H9 (cell line): ENCODE measurements around the gene PLXNA2. TPM values are rescaled to one million over a fixed set of nuclear protein-coding genes. Genes with fewer than 3 reads are reported as not detected.

Experiments
- DNase-seq: peaks from one replicate; pipeline ENCODE4 v3.0.0-alpha.2; 2017
- H2AFZ ChIP-seq: one replicate; pipeline ENCODE4 v1.6.1; 2013; ENCODE audit warnings: mild to moderate bottlenecking, low read length, control low read depth, moderate library complexity
- H2AK5ac ChIP-seq: 2 replicates; pipeline ENCODE4 v1.6.1; 2013; ENCODE audit warnings: low read length, control low read depth, mixed read lengths; ENCODE audit not compliant: insufficient read length
- H2BK120ac ChIP-seq: one replicate; pipeline ENCODE4 v1.6.1; 2013; ENCODE audit warnings: low read depth, mild to moderate bottlenecking, low read length, control low read depth, inconsistent platforms; ENCODE audit not compliant: poor library complexity, severe bottlenecking
- H2BK12ac ChIP-seq: 2 replicates; pipeline ENCODE4 v1.6.1; 2013; ENCODE audit warnings: low read length, control low read depth, mixed read lengths, low read depth; ENCODE audit not compliant: insufficient read length
- H2BK15ac ChIP-seq: 2 replicates; pipeline ENCODE4 v1.6.1; 2013; ENCODE audit warnings: low read depth, low read length, control low read depth
- H2BK20ac ChIP-seq: one replicate; pipeline ENCODE4 v1.6.1; 2013; ENCODE audit warnings: low read depth, mild to moderate bottlenecking, low read length, control low read depth, inconsistent platforms; ENCODE audit not compliant: poor library complexity, severe bottlenecking
- H2BK5ac ChIP-seq: 2 replicates; pipeline ENCODE4 v1.6.1; 2013; ENCODE audit warnings: low read length, control low read depth, mixed read lengths; ENCODE audit not compliant: insufficient read length
- H3K14ac ChIP-seq: 2 replicates; pipeline ENCODE4 v1.6.1; 2013; ENCODE audit warnings: low read length, control low read depth; ENCODE audit not compliant: insufficient read depth
- H3K18ac ChIP-seq: 2 replicates; pipeline ENCODE4 v1.6.1; 2013; ENCODE audit warnings: low read depth, mild to moderate bottlenecking, mixed read lengths, low read length, control low read depth; ENCODE audit not compliant: insufficient read length
- H3K23ac ChIP-seq: 2 replicates; pipeline ENCODE4 v1.6.1; 2013; ENCODE audit warnings: low read length, control low read depth, mixed read lengths, low read depth; ENCODE audit not compliant: insufficient read length
- H3K23me2 ChIP-seq: 2 replicates; pipeline ENCODE4 v1.6.1; 2013; ENCODE audit warnings: low read depth, mild to moderate bottlenecking, mixed read lengths, low read length, control low read depth; ENCODE audit not compliant: insufficient read length, poor library complexity, severe bottlenecking
- H3K27ac ChIP-seq: 2 replicates; pipeline ENCODE4 v1.5.1; 2013; ENCODE audit warnings: low read length, control low read depth, mixed read lengths, low read depth; ENCODE audit not compliant: insufficient read length
- H3K27me3 ChIP-seq: 2 replicates; pipeline ENCODE4 v1.6.1; 2013; ENCODE audit warnings: low read length, control low read depth, inconsistent platforms; ENCODE audit not compliant: insufficient read depth
- H3K4ac ChIP-seq: 2 replicates; pipeline ENCODE4 v1.6.1; 2013; ENCODE audit warnings: low read depth, mild to moderate bottlenecking, control low read depth, inconsistent platforms, low read length, moderate library complexity
- H3K4me1 ChIP-seq: 2 replicates; pipeline ENCODE4 v1.6.1; 2013; ENCODE audit warnings: low read length, control low read depth, inconsistent platforms; ENCODE audit not compliant: insufficient read depth
- H3K4me2 ChIP-seq: 2 replicates; pipeline ENCODE4 v1.6.1; 2013; ENCODE audit warnings: low read length, control low read depth, mixed read lengths; ENCODE audit not compliant: insufficient read length, insufficient read depth
- H3K56ac ChIP-seq: 2 replicates; pipeline ENCODE4 v1.6.1; 2013; ENCODE audit warnings: low read depth, mild to moderate bottlenecking, mixed read lengths, low read length, control low read depth; ENCODE audit not compliant: insufficient read length
- H3K79me1 ChIP-seq: 2 replicates; pipeline ENCODE4 v1.6.1; 2013; ENCODE audit warnings: low read depth, mild to moderate bottlenecking, moderate library complexity, low read length, control low read depth, inconsistent platforms; ENCODE audit not compliant: insufficient read depth, poor library complexity, severe bottlenecking
- H3K79me2 ChIP-seq: 2 replicates; pipeline ENCODE4 v1.6.1; 2013; ENCODE audit warnings: low read length, control low read depth, inconsistent platforms; ENCODE audit not compliant: insufficient read depth
- H3K9ac ChIP-seq: 2 replicates; pipeline ENCODE4 v1.6.1; 2013; ENCODE audit warnings: low read length, control low read depth, mixed read lengths; ENCODE audit not compliant: insufficient read length; ENCODE audit errors: extremely low read depth
- H3K9me3 ChIP-seq: one replicate; pipeline ENCODE4 v1.6.1; 2013; ENCODE audit warnings: low read depth, low read length, inconsistent platforms; ENCODE audit not compliant: control insufficient read depth
- H3T11ph ChIP-seq: one replicate; pipeline ENCODE4 v1.6.1; 2013; ENCODE audit warnings: mild to moderate bottlenecking, low read length, control low read depth, inconsistent platforms
- H4K20me1 ChIP-seq: one replicate; pipeline ENCODE4 v1.6.1; 2013; ENCODE audit not compliant: control insufficient read depth, insufficient read length, insufficient read depth
- H4K5ac ChIP-seq: 2 replicates; pipeline ENCODE4 v1.6.1; 2013; ENCODE audit warnings: low read depth, mild to moderate bottlenecking, mixed read lengths, low read length, control low read depth; ENCODE audit not compliant: insufficient read length
- H4K8ac ChIP-seq: replicated peaks from 2 replicates; pipeline ENCODE4 v1.6.1; 2013; ENCODE audit warnings: low read length, control low read depth, mixed read lengths, low read depth; ENCODE audit not compliant: insufficient read length
- H4K91ac ChIP-seq: 2 replicates; pipeline ENCODE4 v1.6.1; 2013; ENCODE audit warnings: low read depth, mild to moderate bottlenecking, moderate library complexity, mixed read lengths, low read length, control low read depth; ENCODE audit not compliant: insufficient read length
- H3K27ac Mint-ChIP-seq, 3 experiments: 2 replicates in 2 of 3; 3 replicates in 1 of 3; pipeline ENCODE4 v1.8.0; 2020 to 2021; ENCODE audit warnings: mixed read lengths in 3 of 3, mild to moderate bottlenecking in 1 of 3, moderate library complexity in 1 of 3
- H3K27me3 Mint-ChIP-seq: 2 replicates; pipeline ENCODE4 v1.8.0; 2021; ENCODE audit warnings: low read depth, mild to moderate bottlenecking, moderate library complexity, mixed read lengths
- H3K36me3 Mint-ChIP-seq, 3 experiments: 2 replicates in 2 of 3; 3 replicates in 1 of 3; pipeline ENCODE4 v1.8.0; 2020 to 2021; ENCODE audit warnings: low read depth in 3 of 3, mixed read lengths in 3 of 3; ENCODE audit not compliant: insufficient read depth in 1 of 3
- H3K4me1 Mint-ChIP-seq, 2 experiments: 2 replicates each; pipeline ENCODE4 v1.8.0; 2020; ENCODE audit warnings: mixed read lengths in 2 of 2
- H3K4me3 Mint-ChIP-seq, 2 experiments: 2 replicates in 1 of 2; 3 replicates in 1 of 2; pipeline ENCODE4 v1.8.0; 2020 to 2021; ENCODE audit warnings: mild to moderate bottlenecking in 2 of 2, mixed read lengths in 2 of 2, moderate library complexity in 1 of 2
- H3K9me3 Mint-ChIP-seq, 2 experiments: 2 replicates in 1 of 2; 3 replicates in 1 of 2; pipeline ENCODE4 v1.8.0; 2020; ENCODE audit warnings: mild to moderate bottlenecking in 2 of 2, mixed read lengths in 2 of 2, moderate library complexity in 1 of 2
- CTCF ChIP-seq: fragments of 200-600 bp; sonication (generic); conservative IDR thresholded peaks from 3 replicates; pipeline ENCODE4 v1.8.0; 2021; ENCODE audit warnings: antibody characterized with exemption, mild to moderate bottlenecking
- WGBS: extraction: QIAGEN DNeasy Blood & Tissue Kit; methylation state at CpG from one replicate; pipeline ENCODE4 v1.1.7; 2013; ENCODE audit warnings: missing lambda C conversion rate, low lambda C conversion rate, mixed read lengths; ENCODE audit not compliant: insufficient read length; ENCODE audit errors: extremely low coverage; 5-methylcytosine and 5-hydroxymethylcytosine counted together
- total RNA-seq: library from RNA; stranded (reverse); gene quantifications from 2 replicates; pipeline ENCODE4 v1.2.1, GENCODE V29; 2021

PLXNA2 gene
- total RNA-seq, 1 experiment from 2014 or later, result 0.57 TPM

DNA sequence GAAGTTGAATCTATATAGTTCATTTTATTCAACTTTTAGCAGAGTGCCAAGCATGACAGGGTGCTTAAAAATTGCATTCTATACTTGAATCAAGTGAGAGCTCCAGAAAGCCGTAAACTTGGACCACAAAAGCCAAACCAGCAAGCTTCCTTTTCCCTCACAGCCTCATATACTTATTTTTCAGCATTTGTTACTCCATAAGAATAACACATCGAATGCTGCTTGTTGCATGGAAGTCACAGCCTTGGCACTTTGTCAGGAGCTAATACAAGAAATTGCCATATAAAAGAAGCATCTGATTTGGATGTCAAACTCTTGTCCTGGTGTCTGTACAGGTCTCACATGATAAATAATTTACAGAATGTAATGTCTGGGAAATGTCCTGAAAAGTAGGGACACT is 87.4 kb downstream of the PLXNA2 start:
- no peak overlapping the region for H3K4me2 ChIP-seq
- no CpG with 5 or more reads among the region's 2 CpGs for WGBS
- H3K4me1 ChIP-seq, result peaks cover 5% of the 10 kb centered on the region
- no peak overlapping the region for H2BK12ac ChIP-seq
- no peak overlapping the region for H3K14ac ChIP-seq
- Mint-ChIP-seq H3K27ac (no peak overlapping the region), H3K4me1 (peaks cover 47 to 52% of the 10 kb centered on the region in 2 experiments), H3K36me3 (no peaks in the 10 kb centered on the region), H3K27me3 (peaks cover 17% of the 10 kb centered on the region), H3K9me3 (no peaks in the 10 kb centered on the region), H3K4me3 (no peak overlapping the region)
- H2BK5ac ChIP-seq, result no peak overlapping the region
- H4K91ac ChIP-seq, result no peak overlapping the region
- no peak overlapping the region for H3K4ac ChIP-seq
- no peak overlapping the region for H4K8ac ChIP-seq
- H3T11ph ChIP-seq, result no peak overlapping the region
- no peak overlapping the region for H3K18ac ChIP-seq
- no peaks in the 10 kb centered on the region for H3K79me2 ChIP-seq
- H3K56ac ChIP-seq, result no peak overlapping the region
- no peak for DNase-seq
- no peak overlapping the region for H3K27ac ChIP-seq
- H3K9me3 ChIP-seq, result no peaks in the 10 kb centered on the region
- no peak overlapping the region for H2BK20ac ChIP-seq
- H2AK5ac ChIP-seq, result no peak overlapping the region
- H3K23me2 ChIP-seq, result no peaks in the 10 kb centered on the region
- no peak overlapping the region for H3K9ac ChIP-seq
- H4K5ac ChIP-seq, result no peak overlapping the region
- no peak for TF ChIP-seq CTCF
- no peak overlapping the region for H2BK120ac ChIP-seq
- H3K23ac ChIP-seq, result no peak overlapping the region
- no peak overlapping the region for H2AFZ ChIP-seq
- H4K20me1 ChIP-seq, result no peaks in the 10 kb centered on the region
- no peaks in the 10 kb centered on the region for H3K79me1 ChIP-seq
- no peaks in the 10 kb centered on the region for H3K27me3 ChIP-seq
- no peak overlapping the region for H2BK15ac ChIP-seq
